ENCODE measurements around the gene EXTL1. TPM values are rescaled to one million over a fixed set of nuclear protein-coding genes. Genes with fewer than 3 reads are reported as not detected.

EXTL1 gene
- total and polyA plus RNA-seq, 8 donors = 0.18 to 26.3 (median 0.31) TPM; not detected in 4

GRCh38 chr1:26023009-26023408 is 1.4 kb downstream of the EXTL1 start:
- TF ChIP-seq POLR2AphosphoS5 (IDR thresholded peaks at IDR 0.05) (no peak), EP300 (IDR thresholded peaks at IDR 0.05) (no peak)
- Histone ChIP-seq H3K9me3 (no peaks in the 10 kb centered on the region), H3K27me3 (no peaks in the 10 kb centered on the region), H3K4me3 (no peak overlapping the region), H3K4me1 (peaks cover 0 to 22% (median 10%) of the 10 kb centered on the region in 4 donors), H3K27ac (no peak overlapping the region), H3K36me3 (no peaks in the 10 kb centered on the region)
- DNase-seq = no peak
- intact Hi-C loops (cut with DNase I; ENCODE audit: low total_unique reads) = no loop called here
- WGBS, 5 donors = 83 to 90% (median 86%) methylated on average over 11 to 13 of the region's 13 CpGs

- intact Hi-C loops (cut with DNase I; ENCODE audit: low total_unique reads) = no loop called here
- 84 to 91% (median 89%) methylated on average over 5 of the region's 5 CpGs for WGBS, 5 donors
- Histone ChIP-seq H3K27ac (no peak overlapping the region), H3K27me3 (no peaks in the 10 kb centered on the region), H3K9me3 (no peaks in the 10 kb centered on the region), H3K4me1 (peaks cover 0 to 22% (median 10%) of the 10 kb centered on the region in 4 donors), H3K4me3 (no peak overlapping the region), H3K36me3 (no peaks in the 10 kb centered on the region)
- TF ChIP-seq EP300 (IDR thresholded peaks at IDR 0.05) (no peak), POLR2A (IDR thresholded peaks at IDR 0.05) (no peak), CTCF (IDR thresholded peaks at IDR 0.05) (no peak), POLR2AphosphoS5 (IDR thresholded peaks at IDR 0.05) (no peak)
- no peak for DNase-seq
Observed at GRCh38 chr1:26023826-26024225, 2.3 kb downstream of the EXTL1 start.

DNA sequence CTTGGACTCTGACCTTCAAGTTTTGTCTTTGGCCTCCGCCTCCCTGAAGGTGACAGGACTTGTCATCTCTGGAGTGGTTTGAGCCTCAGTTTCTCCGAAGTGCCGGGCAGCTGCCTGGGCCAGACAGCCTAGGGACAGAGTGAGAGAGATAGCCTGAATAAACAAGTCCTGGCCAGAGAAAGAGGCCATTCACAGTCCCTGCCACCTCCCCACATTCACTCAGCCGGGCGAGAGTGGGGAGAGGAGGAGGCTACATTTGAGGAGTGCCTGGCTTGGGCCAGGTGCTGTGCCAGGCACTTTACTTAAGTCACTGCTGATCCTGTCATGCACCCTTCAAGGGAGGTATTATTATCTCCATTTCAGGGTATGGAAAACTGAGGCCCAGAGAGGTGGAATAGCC is 3.5 kb downstream of the EXTL1 start:
- Histone ChIP-seq H3K27ac (no peak overlapping the region), H3K36me3 (no peaks in the 10 kb centered on the region), H3K4me3 (no peak overlapping the region), H3K27me3 (no peaks in the 10 kb centered on the region), H3K4me1 (peaks cover 0 to 22% (median 10%) of the 10 kb centered on the region in 4 donors), H3K9me3 (no peaks in the 10 kb centered on the region)
- DNase-seq = no peak
- 28 to 59% (median 57%) methylated on average over 3 to 5 of the region's 5 CpGs for WGBS, 5 donors
- intact Hi-C loops (cut with DNase I; ENCODE audit: low total_unique reads) = no loop called here
- TF ChIP-seq POLR2AphosphoS5 (IDR thresholded peaks at IDR 0.05) (no peak), EP300 (IDR thresholded peaks at IDR 0.05) (no peak), POLR2A (IDR thresholded peaks at IDR 0.05) (no peak), CTCF (IDR thresholded peaks at IDR 0.05) (no peak)

DNA sequence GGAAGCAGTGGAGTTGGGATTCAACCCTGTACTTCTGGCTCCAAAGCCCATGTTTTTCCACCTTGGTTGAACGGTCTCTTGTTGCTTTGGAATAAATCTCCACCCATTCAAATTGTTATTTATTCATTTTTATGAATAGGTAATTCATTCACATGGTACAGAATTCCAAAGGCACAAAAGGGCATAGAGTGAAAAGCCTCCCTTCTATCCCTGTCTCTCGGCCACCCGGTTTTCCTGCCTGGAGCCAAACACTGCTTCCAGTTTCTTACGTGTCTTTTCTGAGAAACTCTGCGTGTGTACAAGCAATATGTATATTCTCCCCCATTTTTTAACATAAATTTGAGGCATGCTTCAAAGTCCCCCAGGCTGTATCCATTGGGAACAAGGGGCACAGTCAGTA is 3.9 kb downstream of the EXTL1 start:
- intact Hi-C loops (cut with DNase I; ENCODE audit: low total_unique reads) = no loop called here
- Histone ChIP-seq H3K9me3 (no peaks in the 10 kb centered on the region), H3K4me3 (no peak overlapping the region), H3K36me3 (no peaks in the 10 kb centered on the region), H3K4me1 (peaks cover 0 to 22% (median 10%) of the 10 kb centered on the region in 4 donors), H3K27me3 (peaks cover 0 to 1% (median 0%) of the 10 kb centered on the region in 3 donors), H3K27ac (no peak overlapping the region)
- TF ChIP-seq CTCF (IDR thresholded peaks at IDR 0.05) = no peak
- no peak for TF ChIP-seq POLR2AphosphoS5 (IDR thresholded peaks at IDR 0.05)
- no peak for TF ChIP-seq POLR2A (IDR thresholded peaks at IDR 0.05)
- no peak for TF ChIP-seq EP300 (IDR thresholded peaks at IDR 0.05)
- DNase-seq = no peak
- WGBS, 5 donors = 52 to 69% (median 66%) methylated on average over 5 of the region's 5 CpGs

- 30 to 50% (median 40%) methylated on average over 3 of the region's 3 CpGs for WGBS, 5 donors
- Histone ChIP-seq H3K4me3 (no peak overlapping the region), H3K4me1 (peaks cover 0 to 4% (median 0%) of the 10 kb centered on the region in 4 donors), H3K36me3 (no peaks in the 10 kb centered on the region), H3K27me3 (peaks cover 0 to 6% (median 0%) of the 10 kb centered on the region in 3 donors), H3K27ac (no peak overlapping the region), H3K9me3 (no peaks in the 10 kb centered on the region)
- no peak for TF ChIP-seq CTCF (IDR thresholded peaks at IDR 0.05)
- no peak for TF ChIP-seq POLR2A (IDR thresholded peaks at IDR 0.05)
- DNase-seq = no peak
- intact Hi-C loops (cut with DNase I; ENCODE audit: low total_unique reads) = no loop called here
Observed at GRCh38 chr1:26027716-26028489, 6.3 kb downstream of the EXTL1 start.
